ENCODE results near the gene CDK19.
"Not testable (repeated sequence)": the region's sequence is repeated elsewhere in the genome, so short reads cannot be mapped to it uniquely, and the experiment has no call there.

The CDK19 gene

GRCh38 chr6:110813338-110814101, 1.7 kb downstream of the CDK19 start:
- DNase-seq (ENCODE audit: low read depth) = peak; percentile 33

DNA sequence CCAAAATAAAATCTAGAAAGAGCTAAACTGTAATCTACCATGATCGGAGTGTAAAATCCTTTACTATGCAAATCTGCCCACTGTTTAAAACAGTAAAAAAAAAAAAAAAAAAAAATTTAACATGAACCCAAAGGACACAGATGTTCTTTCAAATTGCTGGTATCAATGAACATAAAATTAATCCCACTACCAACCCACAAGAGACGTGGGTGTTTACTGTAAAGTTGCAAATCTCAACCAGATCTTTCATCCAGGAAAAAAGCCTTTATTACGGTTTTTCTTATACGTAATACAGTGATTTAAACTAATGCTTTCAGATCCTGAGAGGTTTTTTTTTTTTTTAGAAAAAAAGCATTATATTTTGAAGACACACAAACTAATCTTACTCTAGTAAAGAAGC, 2.5 kb downstream of the CDK19 start:
- no peak for DNase-seq (ENCODE audit: low read depth)

- DNase-seq (ENCODE audit: low read depth) = no peak
Measured at GRCh38 chr6:110810896-110811586, 4.2 kb downstream of the CDK19 start.

DNA sequence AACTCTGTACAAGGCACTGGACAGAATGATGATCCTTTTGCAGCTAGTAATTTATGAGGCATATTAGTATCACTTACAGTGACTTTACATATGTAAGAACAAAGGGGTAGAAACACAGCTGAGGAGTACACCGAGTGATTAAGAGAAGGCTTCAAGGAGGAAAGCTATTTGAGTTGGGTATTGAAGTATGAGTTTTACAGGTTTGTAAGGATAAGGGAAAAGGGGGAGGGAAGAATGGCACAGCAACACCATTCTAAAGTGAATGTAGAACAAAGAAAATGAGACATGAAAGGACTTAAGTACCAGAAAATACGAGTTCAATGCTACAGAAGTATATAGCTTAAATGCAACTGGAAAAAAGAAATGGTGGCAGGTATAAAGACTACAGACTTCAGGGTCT, 5.5 kb downstream of the CDK19 start:
- DNase-seq (ENCODE audit: low read depth) = no peak

- not testable (repeated sequence) for DNase-seq (ENCODE audit: low read depth)
Measured at GRCh38 chr6:110802175-110802574, 13.1 kb downstream of the CDK19 start.

- no peak for DNase-seq (ENCODE audit: low read depth)
Measured at GRCh38 chr6:110800839-110801196, 14.5 kb downstream of the CDK19 start.

GRCh38 chr6:110800196-110800838, 15.0 kb downstream of the CDK19 start:
- no peak for DNase-seq (ENCODE audit: low read depth)

- DNase-seq (ENCODE audit: low read depth) = no peak
Measured at GRCh38 chr6:110799655-110800054, 15.6 kb downstream of the CDK19 start.

DNA sequence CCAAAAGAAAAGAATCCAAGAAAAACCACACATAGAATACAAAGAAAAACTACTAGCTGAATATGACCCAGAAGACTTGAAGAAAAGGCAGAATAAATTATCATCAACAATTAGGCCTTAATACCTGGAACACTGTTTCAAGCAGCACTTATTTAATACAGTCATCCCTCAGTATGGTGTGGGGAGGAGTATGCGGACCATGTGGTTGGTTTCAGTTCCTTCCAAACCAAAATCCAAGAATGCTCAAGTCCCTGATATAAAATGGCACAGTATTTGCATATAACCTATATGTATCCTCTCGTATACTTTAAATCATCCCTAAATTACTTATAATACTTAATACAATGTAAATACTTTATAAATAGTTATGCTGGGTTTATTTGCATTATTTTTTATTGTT, 16.1 kb downstream of the CDK19 start:
- DNase-seq (ENCODE audit: low read depth) = no peak

DNA sequence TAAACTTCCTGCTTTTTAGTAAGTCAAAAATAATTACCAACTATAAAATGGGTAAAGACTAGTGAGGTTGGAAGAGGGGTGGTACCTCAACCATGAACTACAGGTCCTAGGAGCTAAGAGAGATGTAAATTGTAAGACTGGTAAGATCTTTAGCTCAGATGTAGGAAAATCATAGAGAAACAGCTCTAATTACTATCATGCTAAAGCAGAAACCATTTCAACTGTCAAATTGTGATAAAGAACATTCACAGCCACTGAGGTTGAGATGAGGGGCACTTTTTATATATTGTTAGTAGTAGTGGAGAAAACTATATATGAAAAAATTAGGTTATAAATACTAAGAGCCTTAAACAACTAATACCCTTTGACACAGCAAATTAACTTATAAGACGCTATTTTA, 20.0 kb downstream of the CDK19 start:
- DNase-seq (ENCODE audit: low read depth) = no peak

DNA sequence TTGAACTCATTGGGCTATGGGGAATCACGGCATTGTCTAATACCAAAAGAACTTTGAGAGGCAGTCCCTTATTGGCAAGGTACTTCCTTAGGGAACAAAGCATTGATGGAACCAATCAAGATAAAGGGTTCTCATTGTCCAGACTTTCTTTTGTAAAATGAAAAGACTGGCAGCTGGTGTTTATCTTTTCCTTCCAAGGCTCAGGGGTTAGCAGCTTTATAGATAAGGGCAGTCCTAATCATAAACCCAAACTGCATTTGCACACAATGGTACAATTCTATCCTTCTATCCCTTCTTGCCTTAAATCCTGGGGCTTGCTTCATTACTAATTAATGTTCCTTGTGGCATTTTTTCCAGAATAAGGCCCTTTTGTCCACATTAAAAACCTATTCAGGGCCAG, 28.6 kb downstream of the CDK19 start:
- no peak for DNase-seq (ENCODE audit: low read depth)

- DNase-seq (ENCODE audit: low read depth) = no peak
Measured at GRCh38 chr6:110786271-110786670, 29.0 kb downstream of the CDK19 start.

DNA sequence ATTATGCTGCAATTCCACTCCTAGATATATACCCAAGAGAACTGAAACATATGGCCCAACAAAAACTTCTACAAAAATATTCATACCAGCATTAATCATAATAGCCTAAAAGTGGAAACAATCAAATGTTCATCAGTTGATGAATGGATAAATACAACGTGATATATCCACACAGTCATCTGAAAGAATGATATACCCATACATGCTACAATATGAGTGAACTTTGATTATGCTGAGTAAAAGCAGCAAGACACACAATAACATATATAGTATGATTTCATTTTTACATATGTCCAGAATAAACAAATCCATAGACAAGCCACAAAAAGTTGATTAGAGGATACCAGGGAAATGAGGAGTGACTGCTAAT, 30.7 kb downstream of the CDK19 start:
- DNase-seq (ENCODE audit: low read depth) = no peak

- DNase-seq (ENCODE audit: low read depth) = no peak
Measured at GRCh38 chr6:110781522-110782214, 33.6 kb downstream of the CDK19 start.

GRCh38 chr6:110778333-110778732, 36.9 kb downstream of the CDK19 start:
- DNase-seq (ENCODE audit: low read depth) = no peak

GRCh38 chr6:110777636-110778035, 37.6 kb downstream of the CDK19 start:
- DNase-seq (ENCODE audit: low read depth) = no peak

DNA sequence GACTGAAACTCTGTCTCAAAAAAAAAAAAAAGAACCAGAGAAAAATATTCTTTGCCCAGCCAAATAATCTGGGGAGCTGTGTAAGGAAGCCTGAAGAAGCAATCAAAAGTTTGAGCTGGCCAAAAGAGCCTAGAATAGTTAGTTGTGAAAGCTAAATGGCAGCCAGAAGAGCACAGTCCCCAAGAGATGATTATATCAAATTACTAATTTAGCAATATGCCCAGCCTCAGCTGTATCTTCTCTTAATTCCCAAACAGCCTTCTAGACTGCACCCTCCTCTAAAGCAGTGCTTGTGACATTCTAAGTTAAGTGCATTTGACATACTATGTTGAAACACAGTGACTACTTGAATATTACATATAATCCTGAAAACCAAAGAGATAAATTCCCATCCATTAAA, 38.9 kb downstream of the CDK19 start:
- DNase-seq (ENCODE audit: low read depth) = no peak

GRCh38 chr6:110769923-110770322, 45.3 kb downstream of the CDK19 start:
- DNase-seq (ENCODE audit: low read depth) = no peak

DNA sequence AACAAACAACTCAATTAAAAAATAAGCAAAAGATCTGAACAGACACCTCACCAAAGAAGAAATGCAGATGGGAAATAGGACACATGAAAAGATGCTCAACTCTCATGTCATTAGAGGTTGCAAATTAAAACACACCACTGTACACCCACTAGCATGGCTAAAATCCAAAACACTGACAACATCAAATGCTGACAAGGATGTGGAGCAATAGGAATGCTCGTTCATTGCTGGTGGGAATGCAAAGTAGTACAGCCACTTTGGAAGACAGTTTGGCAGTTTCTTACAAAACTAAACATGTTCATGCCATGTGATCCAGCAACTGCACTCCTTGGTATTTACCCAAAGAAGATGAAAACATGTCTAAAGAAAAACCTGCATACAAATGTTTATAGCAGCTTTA, 47.2 kb downstream of the CDK19 start:
- no peak for DNase-seq (ENCODE audit: low read depth)

- DNase-seq (ENCODE audit: low read depth) = no peak
Measured at GRCh38 chr6:110761371-110761770, 53.9 kb downstream of the CDK19 start.

DNA sequence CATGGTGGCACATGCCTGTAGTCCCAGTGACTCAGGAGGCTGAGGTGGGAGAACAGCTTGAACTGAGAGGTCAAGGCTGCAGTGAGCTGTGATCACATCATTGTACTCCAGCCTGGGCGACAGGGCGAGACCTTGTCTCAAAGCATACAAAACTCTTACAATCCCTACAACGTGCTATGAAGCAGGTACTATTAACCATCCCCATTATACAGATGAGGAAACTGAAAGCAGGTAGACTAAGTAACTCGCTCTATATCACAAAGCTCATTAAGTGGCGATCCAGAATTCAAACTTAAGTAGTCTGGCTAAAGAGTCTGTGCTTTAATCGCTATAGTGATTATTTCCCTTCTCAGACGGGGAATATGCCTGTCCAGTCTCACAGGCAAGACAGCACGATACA, 54.7 kb downstream of the CDK19 start:
- no peak for DNase-seq (ENCODE audit: low read depth)

GRCh38 chr6:110760098-110760497, 55.2 kb downstream of the CDK19 start:
- not testable (repeated sequence) for DNase-seq (ENCODE audit: low read depth)

- DNase-seq (ENCODE audit: low read depth) = no peak
Measured at GRCh38 chr6:110757926-110758325, 57.3 kb downstream of the CDK19 start.

Data from ELR (cell line).